ENCODE results near the gene UVSSA.
"Not testable (repeated sequence)": the region's sequence is repeated elsewhere in the genome, so short reads cannot be mapped to it uniquely, and the experiment has no call there.

Gene UVSSA

DNA sequence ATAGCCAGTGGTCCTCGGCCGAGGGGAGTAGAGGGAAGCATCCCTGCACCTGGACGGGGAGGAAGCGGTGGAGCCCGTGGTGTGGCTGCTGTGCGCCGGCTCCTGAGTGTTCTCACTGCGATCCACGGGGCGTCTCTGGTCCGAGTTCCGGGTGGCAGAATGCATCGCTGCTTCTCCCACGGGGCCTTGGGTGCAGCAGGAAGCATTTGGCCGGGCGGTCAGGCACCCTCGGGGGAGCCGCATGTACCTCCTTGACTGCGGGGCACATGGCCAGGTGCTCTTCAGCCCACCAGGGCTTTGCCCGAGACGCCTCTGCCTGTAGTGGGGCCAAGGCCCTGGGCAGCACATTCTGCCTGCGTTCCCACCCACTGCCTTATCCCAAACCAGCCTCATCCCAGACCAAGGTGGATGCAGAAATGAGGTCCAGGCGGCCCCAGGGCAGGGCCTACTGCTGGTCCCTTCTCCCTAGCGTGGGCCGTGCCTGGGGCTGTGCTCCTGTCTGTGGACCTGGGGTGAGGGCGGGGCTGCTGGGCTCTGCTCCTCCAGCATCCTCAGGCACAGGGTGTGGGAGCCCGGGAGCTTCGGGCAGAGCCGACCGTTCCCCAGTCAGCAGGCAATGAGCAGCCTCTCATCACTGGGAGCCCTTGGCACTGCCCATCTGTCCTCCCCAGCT, 31.7 kb downstream of the UVSSA start:
- DNase-seq: no peak

DNA sequence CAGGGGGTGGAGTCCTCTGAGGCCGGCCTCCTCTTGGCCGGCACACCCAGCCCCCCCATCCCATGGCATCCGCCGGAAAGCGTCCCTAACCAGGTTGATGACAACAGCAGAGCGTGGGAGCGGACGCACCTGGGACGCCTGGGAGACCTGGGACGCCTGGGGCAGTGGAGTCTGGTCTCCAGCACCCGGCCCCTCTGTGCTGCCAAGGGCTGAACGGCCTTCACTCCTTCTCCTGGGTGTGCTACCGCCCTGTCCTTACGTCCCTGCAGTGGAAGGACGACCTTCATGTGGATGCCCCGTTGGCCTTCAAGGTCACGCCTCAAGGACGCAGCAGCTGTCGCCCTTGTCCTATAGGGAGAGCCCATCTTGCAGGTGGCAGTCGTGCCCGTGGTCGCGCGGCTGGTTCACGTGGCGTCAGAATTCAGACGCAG, 32.4 kb downstream of the UVSSA start:
- no peak for DNase-seq

DNA sequence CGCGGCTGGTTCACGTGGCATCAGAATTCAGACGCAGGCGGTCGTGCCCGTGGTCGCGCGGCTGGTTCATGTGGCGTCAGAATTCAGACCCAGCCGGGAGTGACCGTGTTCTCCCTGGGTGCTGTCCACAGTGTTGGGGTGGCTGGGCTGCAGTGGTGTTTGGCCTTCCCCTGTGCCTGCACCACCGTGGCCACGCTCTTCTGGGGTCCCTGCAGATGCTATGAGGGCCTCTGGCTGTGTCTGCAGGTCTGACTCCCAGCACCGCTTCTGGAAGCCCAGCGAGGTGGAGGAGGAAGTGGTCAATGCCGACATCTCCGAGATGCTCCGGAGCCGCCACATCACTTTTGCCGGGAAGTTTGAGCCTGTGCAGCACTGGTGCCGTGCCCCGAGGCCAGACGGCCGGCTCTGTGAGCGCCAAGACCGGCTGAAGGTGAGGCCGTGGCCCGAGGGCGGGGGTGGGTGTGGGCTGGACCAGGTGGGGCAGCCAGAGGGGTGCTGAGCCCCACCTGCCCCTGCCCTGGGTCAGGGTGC, 32.9 kb downstream of the UVSSA start:
- DNase-seq: no peak

DNA sequence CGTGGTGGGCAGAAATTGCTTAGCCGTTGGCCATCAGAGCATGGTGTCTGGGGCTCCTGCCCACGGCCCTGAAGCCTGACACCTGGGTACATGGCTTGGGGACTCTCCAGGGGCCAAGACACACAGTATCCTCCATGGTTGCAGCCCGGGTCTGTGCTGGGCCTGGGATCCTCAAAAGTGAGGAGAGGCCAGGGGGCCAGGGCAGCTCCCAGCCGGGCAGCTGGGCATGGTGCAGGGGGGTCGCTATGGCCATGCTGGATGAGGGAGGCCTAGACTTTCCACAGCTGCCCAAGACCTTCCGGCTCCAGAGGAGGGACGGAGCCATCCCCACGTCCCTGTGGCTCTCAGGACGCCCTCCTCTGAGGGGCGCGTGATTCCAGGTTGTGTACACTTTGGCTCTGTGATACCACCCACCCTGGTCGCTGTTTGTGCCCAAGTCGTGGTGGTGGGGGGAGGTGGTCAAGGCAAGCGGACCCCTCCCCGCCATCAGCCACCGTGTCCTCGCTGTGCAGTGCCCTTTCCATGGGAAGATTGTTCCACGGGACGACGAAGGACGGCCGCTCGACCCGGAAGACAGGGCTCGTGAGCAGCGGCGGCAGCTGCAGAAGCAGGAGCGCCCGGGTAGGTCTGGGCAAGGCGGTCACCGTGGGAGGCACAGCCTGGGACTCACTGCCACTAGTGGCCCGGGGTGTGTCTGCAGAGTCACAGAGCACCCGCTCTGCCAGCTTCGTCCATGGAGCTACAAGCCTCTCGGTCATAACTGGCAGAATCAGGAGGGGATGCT, 33.6 kb downstream of the UVSSA start:
- no peak for DNase-seq

DNA sequence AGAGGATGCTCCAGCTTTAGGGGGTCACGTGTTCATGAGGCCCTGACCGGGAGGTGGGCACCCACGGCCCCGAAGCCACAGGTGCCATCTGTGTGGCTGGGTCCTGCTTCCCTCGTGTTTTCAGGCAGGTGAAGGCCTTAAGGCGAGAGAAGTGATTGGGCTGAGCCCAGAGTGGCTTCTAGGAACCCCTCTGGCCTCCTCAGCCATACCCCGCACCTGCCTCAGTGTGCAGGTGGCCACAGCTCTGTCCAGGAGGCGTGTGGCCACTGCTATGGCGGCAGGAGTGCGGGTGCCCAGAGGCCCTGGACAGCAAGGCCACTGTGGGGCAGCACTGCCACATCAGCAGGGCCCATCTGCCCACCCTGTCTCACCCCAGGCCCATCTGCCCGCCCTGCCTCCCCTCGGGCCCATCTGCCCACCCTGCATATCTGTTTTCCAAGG, 34.2 kb downstream of the UVSSA start:
- no peak for DNase-seq

- no peak for DNase-seq
Measured at GRCh38 chr4:1381944-1382541, 35.0 kb downstream of the UVSSA start.

DNA sequence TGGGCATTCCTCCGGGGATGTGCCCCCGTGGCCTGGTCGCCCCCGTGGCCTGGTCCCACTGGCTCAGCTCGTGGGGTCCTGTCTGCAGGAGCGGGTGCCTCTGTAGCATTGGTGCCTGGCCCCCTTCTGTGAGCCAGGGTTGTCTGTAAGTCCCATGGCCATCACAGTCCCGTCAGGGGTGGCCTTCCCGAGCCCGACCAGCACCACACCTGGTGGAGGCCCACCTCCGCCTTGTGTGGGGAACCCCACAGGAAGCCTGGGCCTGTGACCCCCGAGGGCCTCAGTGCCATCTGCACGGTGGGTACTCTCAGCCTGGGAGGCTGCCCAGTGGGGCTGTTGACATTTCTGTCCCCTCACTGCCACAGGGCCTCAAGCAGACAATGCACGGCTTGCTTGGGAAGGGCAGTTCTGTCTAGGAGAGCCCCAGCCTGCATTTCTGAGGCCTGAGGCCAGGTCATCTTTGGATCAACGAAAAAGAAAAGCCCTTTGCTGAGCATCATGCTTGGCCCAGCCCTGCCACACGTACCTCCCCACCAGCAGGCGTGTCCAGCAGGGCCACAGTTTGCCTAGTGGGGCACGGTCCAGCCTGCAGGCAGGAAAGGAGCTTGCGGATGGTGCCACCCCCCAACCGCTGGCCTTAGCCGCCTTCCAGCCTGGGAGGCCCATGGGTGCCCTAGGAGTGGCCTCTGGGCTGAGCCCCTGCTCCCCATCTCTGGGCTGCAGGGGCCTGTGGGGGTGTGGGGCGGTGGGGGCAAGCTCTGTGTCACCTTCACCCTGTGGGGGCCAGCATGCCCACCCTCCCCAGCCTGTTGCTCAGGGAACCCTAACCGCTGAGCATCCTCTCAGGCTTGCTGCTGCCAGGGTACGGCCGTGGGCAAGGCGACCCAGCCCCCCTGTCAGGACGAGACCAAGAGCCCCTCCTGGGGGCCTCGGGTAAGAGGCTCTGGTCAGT, 36.0 kb downstream of the UVSSA start:
- no peak for DNase-seq

DNA sequence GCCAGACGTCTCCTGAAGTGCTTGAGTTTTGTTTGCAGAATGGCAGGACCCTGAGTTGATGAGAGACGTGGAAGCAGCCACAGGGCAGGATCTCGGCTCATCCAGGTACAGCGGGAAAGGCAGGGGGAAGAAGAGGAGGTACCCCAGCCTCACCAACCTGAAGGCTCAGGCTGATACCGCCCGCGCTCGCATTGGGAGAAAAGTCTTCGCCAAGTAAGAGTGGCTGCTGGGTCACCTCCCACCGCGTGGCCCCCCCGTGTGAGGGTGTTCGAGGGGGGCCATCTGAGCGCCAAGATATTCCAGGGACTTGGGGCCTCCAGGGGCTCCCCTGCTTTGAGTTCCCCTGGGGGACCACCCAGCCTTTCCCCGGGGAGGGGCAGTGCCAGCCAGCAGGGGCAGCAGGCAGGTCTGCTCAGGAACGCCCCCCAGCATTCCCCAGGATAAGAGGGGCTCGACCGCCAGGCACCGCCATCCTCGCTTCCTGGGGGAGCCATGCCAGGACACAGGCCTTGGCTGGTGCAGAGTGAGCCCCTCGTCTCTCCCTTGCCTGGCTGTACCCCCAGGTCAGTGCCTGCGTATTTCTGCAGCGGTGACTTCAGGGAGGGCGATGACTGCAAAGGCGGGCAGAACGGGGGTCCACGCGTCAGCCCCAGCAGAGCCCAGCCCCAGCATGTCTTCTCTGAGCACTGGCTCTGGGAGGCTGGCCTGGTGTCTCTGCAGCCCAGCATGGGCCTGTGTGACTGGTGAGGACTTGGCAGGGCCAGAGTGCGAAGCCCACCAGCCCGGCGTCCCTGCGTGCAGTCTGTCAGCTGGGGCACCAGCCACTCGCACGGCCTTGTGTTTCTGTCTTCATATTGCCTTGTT, 37.0 kb downstream of the UVSSA start:
- DNase-seq: no peak

DNA sequence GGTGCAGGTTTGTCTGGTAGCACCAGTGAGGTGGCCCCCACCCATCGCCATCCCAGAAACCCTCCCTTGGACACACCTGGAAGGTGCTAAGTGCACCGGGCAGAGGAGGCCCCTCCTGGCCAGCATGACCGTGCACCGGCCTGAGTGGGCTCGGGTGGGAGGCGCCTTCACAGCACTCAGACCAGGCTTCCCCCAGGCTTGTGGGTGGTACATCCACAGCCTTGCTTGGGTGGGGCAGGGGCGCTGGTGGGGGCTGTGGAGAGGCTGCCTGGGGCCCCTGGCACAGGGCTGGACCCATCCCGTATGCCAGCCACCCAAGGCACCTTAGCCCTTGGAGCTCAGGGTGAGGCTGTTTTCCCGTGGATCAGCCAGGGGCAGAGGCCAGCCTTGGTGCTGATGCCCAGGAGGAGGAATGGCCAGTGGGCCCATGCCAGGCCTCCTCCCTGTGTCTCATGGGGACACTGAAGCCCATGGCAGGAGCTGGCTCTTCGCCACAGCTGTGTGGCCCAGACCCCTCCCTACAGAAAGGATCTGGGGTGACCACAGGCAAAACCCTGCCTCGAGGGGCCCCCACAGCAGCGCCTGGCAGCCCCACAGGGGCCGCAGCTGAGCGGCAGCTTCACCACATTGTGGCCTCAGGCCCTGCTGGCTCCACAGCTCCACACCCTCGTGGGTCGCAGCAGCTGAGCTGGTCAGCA, 37.8 kb downstream of the UVSSA start:
- DNase-seq: no peak

DNA sequence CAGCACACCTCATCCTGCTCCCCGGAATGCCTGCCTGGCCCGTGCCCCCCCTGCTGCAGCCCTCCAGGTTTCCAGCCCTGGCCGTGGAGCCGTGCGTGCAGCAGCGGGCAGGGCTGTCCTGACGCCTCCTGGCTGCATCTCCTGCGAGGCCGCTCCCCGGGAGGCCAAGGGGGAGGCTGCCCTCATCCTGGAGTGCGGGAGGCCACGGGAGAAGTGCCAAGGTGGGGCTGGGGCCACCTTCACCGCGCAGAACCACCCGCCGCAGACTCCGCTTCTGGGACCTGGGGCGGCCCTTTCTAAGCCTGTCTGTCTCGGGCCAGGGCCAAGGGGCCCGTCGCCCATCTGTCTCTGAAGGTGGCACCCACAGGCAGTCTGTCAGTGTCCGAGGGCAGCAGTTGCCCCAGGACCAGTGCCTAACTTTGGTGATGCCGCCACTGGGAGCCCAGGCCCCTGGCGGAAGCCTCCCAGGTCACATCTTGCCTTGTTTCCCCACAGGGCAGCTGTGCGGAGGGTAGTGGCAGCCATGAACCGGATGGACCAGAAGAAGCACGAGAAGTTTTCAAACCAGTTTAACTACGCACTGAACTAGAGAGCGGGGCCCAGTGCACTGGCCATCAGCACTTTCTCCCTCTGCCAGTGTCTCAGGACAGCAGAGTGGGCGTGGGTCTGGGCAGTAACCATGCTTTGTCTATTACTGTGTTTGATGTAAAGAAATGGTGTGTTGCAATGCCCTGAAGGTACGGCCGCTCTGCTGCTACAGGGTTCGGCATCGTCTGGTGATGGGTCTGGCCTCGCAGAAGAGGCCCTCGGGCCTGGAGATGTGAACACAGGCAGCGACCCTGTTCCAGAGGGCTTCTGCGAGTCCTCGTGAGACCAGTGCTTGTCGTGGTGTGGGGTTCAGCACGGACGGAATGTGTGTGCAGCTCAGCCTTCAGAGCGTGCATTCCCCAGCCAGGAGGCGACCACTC, 38.6 kb downstream of the UVSSA start:
- DNase-seq: no peak

GRCh38 chr4:1393363-1393762, 46.4 kb downstream of the UVSSA start:
- not testable (repeated sequence) for DNase-seq

DNA sequence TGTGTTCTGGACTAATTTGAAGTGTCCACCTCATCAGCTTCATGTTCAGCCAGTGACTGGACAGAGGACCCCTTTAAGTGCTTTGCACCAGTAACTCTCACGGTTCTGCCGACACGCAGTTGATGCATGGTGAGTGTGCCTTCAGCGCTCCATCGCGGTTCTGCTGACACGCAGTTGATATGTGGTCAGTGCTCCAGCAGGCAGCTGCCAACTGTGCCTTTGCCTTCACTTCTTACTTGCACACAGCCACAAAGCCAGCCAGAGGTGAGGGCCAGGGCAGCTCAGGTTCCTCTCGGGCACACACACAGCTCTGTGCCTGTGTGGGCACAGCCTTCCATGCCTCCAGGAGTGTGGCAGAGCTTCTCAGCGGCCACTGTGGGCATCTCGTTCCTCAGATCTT, 46.9 kb downstream of the UVSSA start:
- no peak for DNase-seq

DNA sequence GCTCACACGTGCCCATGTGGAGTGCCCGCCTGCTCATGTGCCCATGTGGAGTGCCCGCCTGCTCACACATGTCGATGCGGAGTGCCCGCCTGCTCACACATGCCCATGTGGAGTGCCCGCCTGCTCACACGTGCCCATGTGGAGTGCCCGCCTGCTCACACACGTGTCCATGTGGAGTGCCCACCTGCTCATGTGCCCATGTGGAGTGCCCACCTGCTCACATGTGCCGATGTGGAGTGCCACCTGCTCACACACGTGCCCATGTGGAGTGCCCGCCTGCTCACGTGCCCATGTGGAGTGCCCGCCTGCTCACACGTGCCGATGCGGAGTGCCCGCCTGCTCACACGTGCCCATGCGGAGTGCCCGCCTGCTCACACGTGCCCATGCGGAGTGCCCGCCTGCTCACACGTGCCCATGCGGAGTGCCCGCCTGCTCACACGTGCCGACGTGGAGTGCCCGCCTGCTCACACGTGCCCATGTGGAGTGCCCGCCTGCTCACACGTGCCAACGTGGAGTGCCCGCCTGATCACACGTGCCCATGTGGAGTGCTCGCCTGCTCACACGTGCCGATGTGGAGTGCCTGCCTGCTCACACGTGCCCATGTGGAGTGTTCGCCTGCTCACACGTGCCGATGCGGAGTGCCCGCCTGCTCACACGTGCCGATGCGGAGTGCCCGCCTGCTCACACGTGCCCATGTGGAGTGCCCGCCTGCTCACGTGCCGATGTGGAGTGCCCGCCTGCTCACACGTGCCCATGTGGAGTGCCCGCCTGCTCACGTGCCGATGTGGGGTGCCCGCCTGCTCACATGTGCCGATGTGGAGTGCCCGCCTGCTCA, 47.8 kb downstream of the UVSSA start:
- DNase-seq: not testable (repeated sequence)

DNA sequence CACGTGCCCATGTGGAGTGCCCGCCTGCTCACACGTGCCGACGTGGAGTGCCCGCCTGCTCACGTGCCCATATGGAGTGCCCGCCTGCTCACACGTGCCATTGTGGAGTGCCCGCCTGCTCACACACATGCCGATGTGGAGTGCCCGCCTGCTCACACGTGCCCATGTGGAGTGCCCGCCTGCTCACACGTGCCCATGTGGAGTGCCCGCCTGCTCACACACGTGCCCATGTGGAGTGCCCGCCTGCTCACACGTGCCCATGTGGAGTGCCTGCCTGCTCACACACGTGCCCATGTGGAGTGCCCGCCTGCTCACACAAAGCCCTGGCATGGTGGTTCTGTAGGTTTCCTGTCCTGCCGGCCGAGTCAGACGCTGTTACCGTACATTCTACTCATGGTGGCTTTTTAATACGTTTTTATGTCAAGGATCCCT, 48.4 kb downstream of the UVSSA start:
- DNase-seq: not testable (repeated sequence)

DNA sequence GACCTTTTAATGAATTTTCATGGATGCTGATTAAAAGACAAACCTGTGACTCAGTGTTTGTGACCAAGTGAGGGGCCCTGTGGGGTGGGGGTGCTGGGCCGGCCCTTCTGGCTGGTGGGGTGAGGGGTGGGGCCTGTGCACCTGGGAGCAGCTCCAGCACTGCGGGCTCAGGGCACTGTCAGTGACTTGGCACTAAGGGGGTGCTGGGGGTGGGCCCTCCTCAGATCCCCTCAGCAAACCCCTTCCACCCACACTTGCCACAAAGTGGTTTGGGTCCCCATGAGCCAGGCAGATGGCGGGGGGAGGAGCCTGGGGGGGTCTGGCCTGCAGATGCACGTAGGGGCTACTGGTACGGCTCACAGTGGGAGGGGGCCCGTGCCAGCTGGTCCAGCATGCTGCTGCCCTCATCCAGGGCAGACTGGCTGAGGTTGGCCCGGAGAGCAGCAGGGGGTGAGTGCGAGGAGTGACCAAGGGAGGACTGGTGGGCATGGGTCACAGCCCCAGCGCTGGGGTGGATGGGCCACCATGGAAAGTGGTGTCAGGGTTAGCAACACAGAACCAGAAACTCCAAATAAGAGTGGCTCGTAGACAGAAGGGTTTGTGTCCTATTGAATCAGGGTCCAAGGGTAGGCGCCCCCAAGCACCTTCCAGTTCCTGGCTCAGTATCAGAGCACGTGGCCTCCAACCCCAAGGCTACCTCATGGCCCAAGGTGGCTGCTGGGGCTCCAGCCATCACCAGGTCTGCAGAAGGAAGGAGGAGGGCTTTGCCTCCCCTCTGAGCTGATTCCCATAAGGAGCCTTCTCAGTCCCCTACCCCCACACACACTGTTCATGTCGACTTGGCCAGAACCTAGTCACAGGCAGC, 49.2 kb downstream of the UVSSA start:
- no peak for DNase-seq

DNA sequence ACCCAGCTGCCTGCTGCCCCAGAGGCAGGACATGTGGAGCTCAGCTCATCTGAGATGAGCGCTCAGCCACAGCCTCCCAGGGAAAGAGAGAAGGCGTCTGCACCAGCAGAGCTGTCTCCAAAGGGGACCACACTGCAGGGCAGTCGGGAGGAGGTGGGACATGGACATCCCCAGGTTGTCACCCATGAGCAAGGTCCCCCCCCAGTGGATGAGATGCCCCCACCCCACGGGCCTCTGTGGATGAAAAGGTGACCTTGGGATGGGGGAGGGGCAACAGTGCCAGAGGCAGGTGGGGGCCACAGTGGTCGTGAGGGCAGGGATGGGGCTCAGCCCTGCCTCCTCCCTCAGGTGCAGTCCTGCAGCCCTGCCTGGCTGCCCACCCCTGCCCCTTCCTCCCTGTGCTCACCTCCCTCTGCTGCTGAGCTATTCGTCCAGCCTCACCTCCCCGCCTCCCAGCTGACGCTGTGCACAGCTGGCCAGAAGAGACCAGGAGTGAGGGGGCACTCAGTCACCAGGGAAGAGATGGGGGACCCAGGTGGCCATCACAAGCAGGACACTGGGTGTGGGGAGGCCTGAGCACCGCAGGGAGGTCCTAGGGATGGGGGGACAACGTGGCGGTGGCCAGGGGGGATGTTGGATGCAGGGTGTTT, 49.9 kb downstream of the UVSSA start:
- no peak for DNase-seq

Data from effector CD8-positive, alpha-beta T cell (primary cell).